DMS79 treated with DMSO at 0.1 percent for 48 hours (cell line): ENCODE results near the gene TSPAN5.
"Not testable (repeated sequence)": the region's sequence is repeated elsewhere in the genome, so short reads cannot be mapped to it uniquely, and the experiment has no call there.

Experiments
- DNase-seq: peaks from one replicate; lab custom pipeline; 2025; lab: John Stamatoyannopoulos, UW

Gene TSPAN5

GRCh38 chr4:98496152-98496845 lies 162.1 kb downstream of the TSPAN5 start:
- DNase-seq, result no peak

DNA sequence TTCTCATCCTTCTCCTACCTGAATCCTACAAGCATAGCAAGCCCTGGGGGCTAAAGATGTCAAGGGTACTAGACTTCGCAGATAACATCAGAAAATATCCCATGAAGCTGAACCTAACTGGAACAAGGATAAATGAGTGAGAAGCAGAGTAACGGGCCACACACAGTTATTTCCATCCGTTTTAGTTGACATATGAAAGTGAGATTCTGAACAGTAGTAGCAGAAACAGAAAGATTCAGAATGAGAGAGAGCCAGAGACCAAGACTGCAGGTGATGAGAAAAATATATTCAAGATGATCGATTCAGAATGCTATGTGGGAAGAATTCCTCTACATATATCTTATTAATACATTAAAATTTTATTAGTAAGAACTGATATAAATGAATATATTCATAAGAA lies 165.1 kb downstream of the TSPAN5 start:
- no peak for DNase-seq

GRCh38 chr4:98491899-98492559 lies 166.4 kb downstream of the TSPAN5 start:
- no peak for DNase-seq

DNA sequence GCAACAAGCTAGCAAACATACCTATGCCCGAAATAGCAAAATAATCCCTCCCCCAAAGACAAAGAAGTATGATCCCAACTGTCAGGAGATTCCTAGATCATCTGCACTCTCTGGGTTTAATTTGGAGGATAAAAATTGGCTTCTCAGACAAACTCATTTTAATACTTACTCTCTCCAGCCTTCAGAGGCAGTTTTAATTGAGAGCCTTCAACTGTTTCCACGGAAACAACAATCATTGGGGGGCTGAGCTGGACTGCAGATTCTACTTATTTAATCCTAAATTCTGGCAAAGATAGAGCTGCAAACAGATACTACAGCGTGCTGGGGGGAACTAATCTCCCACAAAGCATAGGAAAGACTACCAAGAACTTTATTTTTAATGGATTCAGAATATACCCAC lies 168.2 kb downstream of the TSPAN5 start:
- no peak for DNase-seq

DNA sequence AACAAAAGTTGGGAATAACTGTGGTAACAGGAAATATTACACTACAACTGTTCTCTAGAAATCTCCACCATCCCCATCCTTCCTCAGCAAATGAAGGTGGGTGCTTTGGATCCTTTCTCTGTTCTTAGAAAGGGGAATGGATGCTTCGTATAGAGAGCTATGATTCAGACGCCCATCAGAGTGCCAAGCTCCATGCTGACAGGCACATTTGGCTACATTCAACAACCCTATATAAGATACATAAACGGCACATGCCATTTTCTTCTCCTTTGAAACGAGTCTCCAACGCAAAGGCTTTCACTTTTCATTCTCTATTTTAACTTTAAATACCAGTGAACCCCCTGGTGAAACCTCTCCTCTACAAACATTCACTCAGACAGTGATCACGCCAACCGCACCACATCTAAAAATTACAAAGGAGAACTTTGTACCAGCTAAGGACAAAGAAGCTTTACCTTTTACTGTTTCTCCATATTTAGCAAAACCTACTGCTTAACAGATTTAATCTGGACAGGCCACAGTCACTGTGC lies 172.5 kb downstream of the TSPAN5 start:
- DNase-seq, result no peak

- no peak for DNase-seq
These were observed 174.4 kb downstream of the TSPAN5 start for GRCh38 chr4:98484031-98484430.

- no peak for DNase-seq
These were observed 175.3 kb downstream of the TSPAN5 start for GRCh38 chr4:98482847-98483806.

GRCh38 chr4:98482503-98482846 lies 175.9 kb downstream of the TSPAN5 start:
- DNase-seq, result no peak

DNA sequence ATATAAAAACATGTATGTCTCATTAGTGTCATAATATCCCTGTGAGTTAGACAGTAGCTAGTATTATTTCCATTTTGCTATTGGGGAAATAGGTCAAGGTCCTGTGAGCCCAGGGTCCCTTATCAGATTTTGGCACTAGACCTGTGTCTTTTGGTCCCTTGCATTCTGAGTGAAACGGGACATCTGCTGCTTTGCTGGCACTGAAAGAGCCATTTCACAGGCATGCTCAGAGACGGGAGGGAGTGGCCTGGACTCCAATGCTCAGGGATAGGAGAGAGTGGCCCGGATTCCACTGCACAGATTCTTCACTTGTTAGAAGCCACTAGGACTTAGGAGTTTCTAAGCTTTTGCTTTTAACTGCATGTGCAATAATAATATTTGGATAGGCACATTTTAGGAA lies 177.2 kb downstream of the TSPAN5 start:
- no peak for DNase-seq

- DNase-seq, result no peak
These were observed 177.9 kb downstream of the TSPAN5 start for GRCh38 chr4:98480535-98480934.

DNA sequence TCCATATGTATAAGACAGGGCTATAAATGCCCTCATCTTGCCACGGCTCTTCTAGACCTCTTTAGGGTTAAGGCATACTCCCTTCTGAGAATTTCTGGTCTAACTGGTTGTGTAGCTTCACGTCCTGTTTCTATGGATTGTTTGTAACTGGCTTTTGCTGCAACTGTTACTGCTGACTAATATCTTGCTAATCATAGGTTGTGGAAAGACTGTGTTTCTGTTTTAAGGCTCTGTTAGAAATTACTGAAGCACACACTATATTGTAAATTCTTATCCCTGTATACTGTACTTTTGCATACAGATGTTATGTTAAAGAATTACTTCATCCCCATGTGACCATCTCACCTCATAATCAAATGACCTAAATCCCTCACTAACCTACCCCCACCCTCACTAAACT lies 178.8 kb downstream of the TSPAN5 start:
- not testable (repeated sequence) for DNase-seq

- no peak for DNase-seq
These were observed 181.5 kb downstream of the TSPAN5 start for GRCh38 chr4:98476891-98477290.

DNA sequence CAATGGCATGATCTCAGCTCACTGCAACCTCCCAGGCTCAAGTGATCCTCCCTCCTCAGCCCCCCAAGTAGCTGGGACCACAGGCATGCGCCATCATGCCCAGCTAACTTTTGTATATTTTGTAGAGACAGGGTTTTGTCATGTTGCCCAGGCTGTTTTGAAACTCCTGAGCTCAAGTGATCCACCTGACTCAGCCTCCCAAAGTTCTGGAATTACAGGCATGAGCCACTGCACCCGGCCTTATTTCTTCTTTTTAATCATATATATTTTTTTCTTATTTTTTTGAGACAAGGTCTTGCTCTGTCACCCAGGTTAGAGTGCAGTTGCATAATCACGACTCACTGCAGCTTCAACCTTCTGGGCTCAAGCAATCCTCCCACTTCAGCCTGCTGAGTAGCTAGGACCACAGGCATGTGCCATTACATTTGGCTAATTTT lies 184.0 kb downstream of the TSPAN5 start:
- no peak for DNase-seq

GRCh38 chr4:98473046-98473445 lies 185.4 kb downstream of the TSPAN5 start:
- DNase-seq, result no peak

DNA sequence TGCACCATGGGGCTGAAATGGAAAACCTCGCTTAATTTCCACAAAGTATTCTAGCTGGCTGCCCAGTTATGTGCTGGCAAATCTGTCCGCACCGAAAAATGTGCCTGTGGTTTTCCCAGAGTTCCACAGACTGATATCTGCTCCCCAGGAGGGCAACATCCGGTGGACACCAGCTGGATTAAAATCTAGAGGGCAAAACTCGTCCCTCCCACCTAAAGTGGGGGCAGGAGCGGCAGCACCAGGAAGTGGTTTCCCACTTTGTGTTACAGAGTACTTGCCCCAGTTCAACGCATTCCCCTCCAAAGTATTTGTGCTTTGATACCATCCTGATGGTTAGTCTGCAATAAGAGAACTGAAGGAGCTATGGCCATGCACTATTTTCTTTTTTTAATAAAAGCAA lies 187.6 kb downstream of the TSPAN5 start:
- DNase-seq, result no peak

DNA sequence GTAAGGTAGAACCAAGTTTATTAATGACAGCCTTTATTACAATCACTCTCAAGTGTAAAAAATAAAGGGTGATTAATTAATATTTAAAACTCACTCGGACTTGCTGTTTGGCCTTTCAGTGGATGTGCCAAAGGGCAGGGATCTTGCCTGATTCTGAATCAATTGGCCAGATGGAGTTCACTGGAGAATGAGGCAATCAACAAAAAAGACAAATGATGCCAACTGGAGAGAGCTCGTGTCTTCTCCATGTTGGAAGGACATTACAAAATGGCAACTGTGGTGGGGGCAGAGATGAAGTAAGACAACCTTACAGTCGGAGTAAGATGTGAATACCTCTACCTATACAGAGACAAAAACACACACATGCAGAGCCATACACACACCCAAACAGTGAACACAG lies 188.0 kb downstream of the TSPAN5 start:
- no peak for DNase-seq

DNA sequence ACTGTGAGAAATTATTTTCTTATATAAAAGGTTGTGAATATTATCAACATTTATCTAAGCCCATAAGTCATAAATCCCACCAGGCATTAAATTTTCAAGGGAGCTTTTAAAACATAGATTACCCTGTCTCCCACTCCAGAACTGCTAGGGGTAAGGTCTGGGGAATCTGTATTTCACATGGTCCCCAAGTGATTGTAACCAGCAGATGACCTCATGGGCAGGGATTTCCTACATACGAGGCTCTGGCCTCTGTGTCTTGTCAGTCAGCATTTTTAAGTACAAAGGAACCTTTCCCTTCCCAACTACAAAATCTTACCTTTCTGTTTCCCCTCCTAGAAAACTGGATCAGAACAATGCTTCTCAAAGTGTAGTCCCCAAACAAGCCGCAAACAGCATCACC lies 188.6 kb downstream of the TSPAN5 start:
- DNase-seq, result no peak

GRCh38 chr4:98468709-98469108 lies 189.7 kb downstream of the TSPAN5 start:
- no peak for DNase-seq

- peak; percentile 23 for DNase-seq
These were observed 190.8 kb downstream of the TSPAN5 start for GRCh38 chr4:98467627-98468072.

- no peak for DNase-seq
These were observed 191.4 kb downstream of the TSPAN5 start for GRCh38 chr4:98466868-98467599.

GRCh38 chr4:98462487-98462886 lies 195.9 kb downstream of the TSPAN5 start:
- DNase-seq, result no peak
